H1 (cell line): ENCODE results near the gene SBNO2. TPM values are rescaled to one million over a fixed set of nuclear protein-coding genes. Genes with fewer than 3 reads are reported as not detected.

Experiments
- CTCF ChIA-PET: fragments of 300-600 bp; sonication (Branson Sonifier 250); formaldehyde crosslinking; loops from one replicate; lab custom pipeline; 2021; ENCODE audit not compliant: partially characterized antibody; lab: Charles Lee
- POLR2A ChIA-PET: fragments of 300-600 bp; sonication (Branson Sonifier 250); formaldehyde crosslinking; loops from one replicate; lab custom pipeline; 2021; ENCODE audit warnings: inconsistent platforms; ENCODE audit not compliant: partially characterized antibody; lab: Charles Lee
- DNase-seq, 2 experiments: peaks; one replicate each; pipeline versions ENCODE4 v3.0.0 to v3.0.0-alpha.2; 2010 to 2022; ENCODE audit warnings: low spot score in 2 of 2, low read depth in 1 of 2, mixed read lengths in 1 of 2
- FAIRE-seq: peaks from 2 replicates; lab custom pipeline; 2011; peaks lifted over from hg19 to GRCh38; lab: Jason Lieb, UNC
- H2AFZ ChIP-seq: 2 replicates; pipeline ENCODE4 v1.8.1; 2012; ENCODE audit warnings: low read length, inconsistent platforms
- H2AK5ac ChIP-seq: 2 replicates; pipeline ENCODE4 v1.6.1; 2013; ENCODE audit warnings: low read depth, low read length
- H2BK120ac ChIP-seq: replicated peaks from 2 replicates; pipeline ENCODE3; 2013; ENCODE audit warnings: low read depth, low read length, inconsistent platforms
- H2BK12ac ChIP-seq: 2 replicates; pipeline ENCODE4 v1.6.1; 2013; ENCODE audit warnings: low read depth, low read length
- H2BK15ac ChIP-seq: 2 replicates; pipeline ENCODE4 v1.6.1; 2013; ENCODE audit warnings: low read length
- H2BK20ac ChIP-seq: 2 replicates; pipeline ENCODE4 v1.6.1; 2013; ENCODE audit warnings: low read length
- H2BK5ac ChIP-seq: 2 replicates; pipeline ENCODE4 v1.6.1; 2013; ENCODE audit warnings: low read depth, low read length
- H3K14ac ChIP-seq: 2 replicates; pipeline ENCODE4 v1.6.1; 2013; ENCODE audit warnings: inconsistent platforms; ENCODE audit not compliant: insufficient read length
- H3K18ac ChIP-seq: 2 replicates; pipeline ENCODE4 v1.6.1; 2013; ENCODE audit warnings: low read length; ENCODE audit errors: extremely low read depth
- H3K23ac ChIP-seq: 2 replicates; pipeline ENCODE4 v1.6.1; 2013; ENCODE audit warnings: inconsistent platforms; ENCODE audit not compliant: insufficient read length
- H3K23me2 ChIP-seq: 2 replicates; pipeline ENCODE4 v1.6.1; 2013; ENCODE audit warnings: low read depth, low read length
- H3K27ac ChIP-seq: 2 replicates; pipeline ENCODE4 v1.6.1; 2011; ENCODE audit warnings: low read depth, low read length, inconsistent platforms
- H3K27me3 ChIP-seq, 4 experiments: replicated peaks in 1 of 4; 1 replicate in 1 of 4; 2 replicates in 3 of 4; pipeline versions ENCODE4 v1.6.1 to v1.8.1; 2011 to 2013; ENCODE audit warnings: low read length in 3 of 4, mild to moderate bottlenecking in 3 of 4, inconsistent platforms in 2 of 4, mixed read lengths in 2 of 4, moderate library complexity in 1 of 4; ENCODE audit not compliant: control insufficient read depth in 3 of 4, insufficient read depth in 3 of 4; ENCODE audit errors: extremely low read depth in 1 of 4
- H3K36me3 ChIP-seq, 4 experiments: 2 replicates each; pipeline versions ENCODE4 v1.6.1 to v1.8.1; 2011 to 2013; ENCODE audit warnings: mild to moderate bottlenecking in 4 of 4, low read length in 3 of 4, moderate library complexity in 2 of 4, control low read depth in 1 of 4, inconsistent platforms in 1 of 4; ENCODE audit not compliant: insufficient read depth in 4 of 4, control insufficient read depth in 2 of 4
- H3K4ac ChIP-seq: replicated peaks from 2 replicates; pipeline ENCODE3; 2013; ENCODE audit warnings: low read length, low read depth, mixed read lengths, inconsistent platforms; ENCODE audit not compliant: insufficient read length
- H3K4me1 ChIP-seq, 4 experiments: replicated peaks in 1 of 4; 1 replicate in 1 of 4; 2 replicates in 3 of 4; pipeline versions ENCODE4 v1.6.1 to v1.8.1; 2011 to 2013; ENCODE audit warnings: low read length in 3 of 4, inconsistent platforms in 2 of 4, mixed read lengths in 1 of 4; ENCODE audit not compliant: insufficient read depth in 4 of 4, control insufficient read depth in 3 of 4
- H3K4me2 ChIP-seq, 2 experiments: 2 replicates each; pipeline versions ENCODE4 v1.6.1 to v1.8.1; 2011 to 2013; ENCODE audit warnings: low read depth in 2 of 2, low read length in 2 of 2, control low read depth in 1 of 2, inconsistent platforms in 1 of 2, mild to moderate bottlenecking in 1 of 2; ENCODE audit not compliant: insufficient read depth in 1 of 2
- H3K4me3 ChIP-seq, 4 experiments: fragments of 200-600, 300-600 bp in 1 of 4; sonication (generic), shearing (Covaris generic), sonication (Bioruptor Twin) in 1 of 4; 2 replicates each; pipeline versions ENCODE4 v1.5.1 to v1.8.1; 2011 to 2016; ENCODE audit warnings: low read length in 4 of 4, low read depth in 3 of 4, control low read depth in 2 of 4, inconsistent platforms in 2 of 4, mild to moderate bottlenecking in 2 of 4, mixed read lengths in 1 of 4, moderate library complexity in 1 of 4; ENCODE audit not compliant: insufficient read depth in 2 of 4; ENCODE audit errors: extremely low read depth in 1 of 4
- H3K56ac ChIP-seq: replicated peaks from 2 replicates; pipeline ENCODE3; 2013; ENCODE audit warnings: low read depth, mild to moderate bottlenecking, mixed read lengths, low read length, inconsistent platforms; ENCODE audit not compliant: insufficient read length
- H3K79me1 ChIP-seq: 2 replicates; pipeline ENCODE4 v1.6.1; 2013; ENCODE audit warnings: low read depth, low read length, control low read depth
- H3K79me2 ChIP-seq, 2 experiments: 2 replicates each; pipeline versions ENCODE4 v1.6.1 to v1.8.1; 2012 to 2013; ENCODE audit warnings: low read length in 2 of 2, mild to moderate bottlenecking in 2 of 2, inconsistent platforms in 1 of 2; ENCODE audit not compliant: insufficient read depth in 2 of 2, control insufficient read depth in 1 of 2
- H3K9ac ChIP-seq, 4 experiments: replicated peaks in 1 of 4; 1 replicate in 1 of 4; 2 replicates in 3 of 4; pipeline versions ENCODE4 v1.6.1 to v1.8.1; 2011 to 2013; ENCODE audit warnings: low read depth in 3 of 4, low read length in 3 of 4, control low read depth in 2 of 4, mild to moderate bottlenecking in 2 of 4, moderate library complexity in 2 of 4, inconsistent platforms in 1 of 4; ENCODE audit errors: extremely low read depth in 1 of 4
- H3K9me3 ChIP-seq, 2 experiments: 2 replicates each; pipeline versions ENCODE4 v1.6.1 to v1.8.1; 2012 to 2013; ENCODE audit warnings: mild to moderate bottlenecking in 2 of 2, moderate library complexity in 2 of 2, control low read depth in 1 of 2, inconsistent platforms in 1 of 2, low read depth in 1 of 2, low read length in 1 of 2, mixed read lengths in 1 of 2; ENCODE audit not compliant: insufficient read depth in 2 of 2
- H4K20me1 ChIP-seq, 2 experiments: replicated peaks in 1 of 2; 2 replicates each; pipeline versions ENCODE3 to v1.8.1; 2011 to 2013; ENCODE audit warnings: inconsistent platforms in 2 of 2, low read length in 2 of 2, mild to moderate bottlenecking in 1 of 2; ENCODE audit not compliant: insufficient read depth in 2 of 2, control insufficient read depth in 1 of 2
- H4K5ac ChIP-seq: 2 replicates; pipeline ENCODE4 v1.6.1; 2013; ENCODE audit warnings: low read length, low read depth, mixed read lengths, inconsistent platforms; ENCODE audit not compliant: insufficient read length
- H4K8ac ChIP-seq: 2 replicates; pipeline ENCODE4 v1.8.0; 2013; ENCODE audit warnings: mild to moderate bottlenecking, moderate library complexity, low read length, inconsistent platforms; ENCODE audit not compliant: insufficient read depth; ENCODE audit errors: extremely low read depth
- H4K91ac ChIP-seq: replicated peaks from 2 replicates; pipeline ENCODE3; 2013; ENCODE audit warnings: low read length, mixed read lengths, inconsistent platforms; ENCODE audit not compliant: insufficient read length
- MAFK ChIP-seq: IDR thresholded peaks from 2 replicates; pipeline ENCODE4 v1.6.1; 2012; ENCODE audit warnings: low read depth, mild to moderate bottlenecking, improper control_type of control experiment, low read length
- POLR2AphosphoS5 ChIP-seq: IDR thresholded peaks from 2 replicates; pipeline ENCODE4 v1.6.1; 2011; ENCODE audit warnings: low read depth, low read length
- WGBS, 2 experiments: shearing (Covaris generic) in 1 of 2; methylation state at CpG; one replicate each; pipeline versions ENCODE4 v1.1.6 to v1.1.7; 2013 to 2015; ENCODE audit warnings: low lambda C conversion rate in 2 of 2, mixed read lengths in 2 of 2, inconsistent platforms in 1 of 2, low coverage in 1 of 2, missing lambda C conversion rate in 1 of 2; ENCODE audit not compliant: insufficient replicate concordance in 2 of 2, insufficient coverage in 1 of 2, insufficient read length in 1 of 2; ENCODE audit errors: extremely low coverage in 1 of 2, missing lambda C conversion rate in 1 of 2; 5-methylcytosine and 5-hydroxymethylcytosine counted together
- polyA plus RNA-seq, 7 experiments: library from polyadenylated mRNA; depleted of rRNA in 3 of 7; stranded (reverse) in 5 of 7; unstranded in 2 of 7; fragments of >200 nt in 5 of 7; fragments of 200-250 nt in 2 of 7; gene quantifications; 1 replicate in 5 of 7; 2 replicates in 1 of 7; 4 replicates in 1 of 7; pipeline versions ENCODE4 v1.2.1 to v1.2.3, GENCODE V29; 2011 to 2013; ENCODE audit warnings: missing spikeins in 2 of 7, mixed read lengths in 2 of 7
- total RNA-seq: library from RNA; stranded (reverse); fragmentation: NEBNext Ultra II Directional; extraction: Animal tissue kit (Norgen Biotek cat#: 25700); gene quantifications from 2 replicates; pipeline ENCODE4 v1.2.1, GENCODE V29; 2021

Gene SBNO2
- total and polyA plus RNA-seq, 2 of the 8 experiments (the other 6 are each of a cell fraction or from before 2014, with no cell fraction given), result 12.2 to 31.4 TPM

- Histone ChIP-seq H3K27ac (no peak overlapping the region), H3K4me3 (no peak overlapping the region), H3K56ac (no peak overlapping the region), H3K14ac (no peak overlapping the region), H2BK20ac (0 out of 2 replicates have a peak overlapping the region, but pooled peaks have one; percentile 55), H2BK5ac (peak overlapping the region; percentile 60; the same call in 1 of the 2 replicates), H4K91ac (no peak overlapping the region), H3K9ac (no peak overlapping the region), H2BK120ac (no peak overlapping the region), H2AFZ (no peak overlapping the region), H3K27me3 (peaks cover 0 to 26% (median 18%) of the 10 kb centered on the region in 4 experiments; a peak in 5 of 7 replicates), H3K23ac (no peak overlapping the region), H3K18ac (peak overlapping the region; percentile 38; the same call in 1 of the 2 replicates), H3K79me2 (no peaks in the 10 kb centered on the region), H3K4ac (peak overlapping the region; percentile 67), H2BK15ac (peak overlapping the region; percentile 46; the same call in 1 of the 2 replicates), H3K4me1 (peaks cover 0 to 27% (median 19%) of the 10 kb centered on the region in 4 experiments; a peak in 6 of 7 replicates), H3K36me3 (no peaks in the 10 kb centered on the region), H3K9me3 (peaks cover 0 to 21% of the 10 kb centered on the region in 2 experiments; a peak in 2 of 4 replicates), H2BK12ac (0 out of 2 replicates have a peak overlapping the region, but pooled peaks have one; percentile 80), H4K20me1 (peaks cover 0 to 8% of the 10 kb centered on the region in 2 experiments), H3K79me1 (no peaks in the 10 kb centered on the region), H3K4me2 (peak overlapping the region; percentile 35 to 68; a peak in 1 of 4 replicates), H2AK5ac (peak overlapping the region; percentile 29; the same call in 1 of the 2 replicates), H4K8ac (no peak overlapping the region; the same call in 1 of the 2 replicates), H4K5ac (no peak overlapping the region), H3K23me2 (peaks cover 11% of the 10 kb centered on the region; the same call in 1 of the 2 replicates)
- TF ChIP-seq MAFK (no peak), POLR2AphosphoS5 (0 out of 2 replicates have a peak, but pooled peaks have one; percentile 20)
- no peak for DNase-seq
- FAIRE-seq, result no peak
- POLR2A ChIA-PET, result interaction anchor here (0.5 to 6.9 kb wide), 15 partner anchors 9 to 290 kb away, joined by 3 to 97 read pairs (median 5); partner anchors contain the start of genes CIRBP, CNN2, GPX4 and RNU6-2
- WGBS, 2 experiments, result 79% methylated on average over 17 of the region's 17 CpGs; no CpG with 5 or more reads in 1 of the 2 experiments
- CTCF ChIA-PET, result interaction anchor here (0.9 to 5.2 kb wide), 15 partner anchors 9 to 387 kb away, joined by 3 to 54 read pairs (median 4); partner anchors contain the start of genes ABCA7 and ATP5F1D
These were observed 108.4 kb downstream of the SBNO2 start for GRCh38 chr19:1065606-1066109.
